ENCODE data around the gene PRG3. TPM values are rescaled to one million over a fixed set of nuclear protein-coding genes. Genes with fewer than 3 reads are reported as not detected.

PRG3 gene
- total and polyA plus RNA-seq, 9 of the 15 experiments (the other 6 are each of a cell fraction or from before 2014, with no cell fraction given), result 0.18 to 0.55 (median 0.38) TPM; not detected in 6

DNA sequence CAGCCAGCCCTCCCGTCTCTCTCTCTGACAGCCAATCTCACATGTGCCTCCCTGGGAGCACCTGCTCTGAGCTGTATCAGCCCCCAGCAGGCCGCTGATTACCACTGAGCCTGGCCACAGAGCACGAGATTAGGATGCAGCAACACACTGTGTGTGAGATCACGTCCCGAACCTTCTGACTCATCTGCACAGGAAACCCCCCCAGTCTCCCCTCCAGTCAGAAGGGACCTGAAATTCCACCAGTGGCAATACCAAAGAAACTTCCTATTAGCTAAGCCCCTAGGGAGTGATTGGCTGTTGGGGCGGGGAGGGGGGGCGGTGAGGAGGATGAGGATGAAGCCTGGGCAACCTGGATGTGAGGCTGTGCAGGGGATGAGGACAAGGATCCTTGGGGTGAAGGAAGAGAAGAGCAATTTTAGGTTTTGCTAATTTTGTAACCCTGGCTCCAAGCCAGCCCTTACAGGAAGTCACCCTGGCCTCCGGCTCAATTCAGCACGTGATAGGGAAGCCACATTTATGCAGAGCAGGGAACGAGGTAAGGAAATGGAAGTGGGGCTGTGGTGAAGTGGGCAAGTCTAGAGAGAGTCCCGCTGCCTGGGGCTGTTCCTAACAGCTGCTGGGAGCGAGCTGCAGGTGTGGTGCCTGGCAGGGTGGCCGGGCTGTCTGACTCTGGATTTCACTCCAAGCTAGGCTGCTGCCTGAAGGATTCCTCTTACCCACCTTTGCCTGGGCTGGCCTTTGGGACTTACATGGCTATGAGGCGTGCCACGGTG lies 44.0 kb upstream of the PRG3 start (continued):
- 0 out of 2 replicates have a peak, but pooled peaks have one; percentile 23 for TF ChIP-seq ZNF23 (CRISPR knock-in tag; IDR thresholded peaks at IDR 0.05)
- TF ChIP-seq MTA2 (IDR thresholded peaks at IDR 0.05; ENCODE audit: low read depth), result peak; percentile 92
- TF ChIP-seq FOXA3 (CRISPR knock-in tag; conservative IDR thresholded peaks at IDR 0.05 in 1 of 2, IDR thresholded peaks at IDR 0.05 in 1 of 2), result no peak
- TF ChIP-seq POLR2A (conservative IDR thresholded peaks at IDR 0.05), result peak; percentile 75
- TF ChIP-seq E4F1 (CRISPR knock-in tag; IDR thresholded peaks at IDR 0.05; ENCODE audit: borderline replicate concordance), result no peak
- no peak for TF ChIP-seq KLF6 (CRISPR knock-in tag; IDR thresholded peaks at IDR 0.05; ENCODE audit: borderline replicate concordance)
- TF ChIP-seq, protein P1, sequence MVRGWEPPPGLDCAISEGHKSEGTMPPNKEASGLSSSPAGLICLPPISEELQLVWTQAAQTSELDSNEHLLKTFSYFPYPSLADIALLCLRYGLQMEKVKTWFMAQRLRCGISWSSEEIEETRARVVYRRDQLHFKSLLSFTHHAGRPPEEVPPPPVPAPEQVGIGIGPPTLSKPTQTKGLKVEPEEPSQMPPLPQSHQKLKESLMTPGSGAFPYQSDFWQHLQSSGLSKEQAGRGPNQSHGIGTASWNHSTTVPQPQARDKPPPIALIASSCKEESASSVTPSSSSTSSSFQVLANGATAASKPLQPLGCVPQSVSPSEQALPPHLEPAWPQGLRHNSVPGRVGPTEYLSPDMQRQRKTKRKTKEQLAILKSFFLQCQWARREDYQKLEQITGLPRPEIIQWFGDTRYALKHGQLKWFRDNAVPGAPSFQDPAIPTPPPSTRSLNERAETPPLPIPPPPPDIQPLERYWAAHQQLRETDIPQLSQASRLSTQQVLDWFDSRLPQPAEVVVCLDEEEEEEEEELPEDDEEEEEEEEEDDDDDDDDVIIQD (CRISPR knock-in tag; IDR thresholded peaks at IDR 0.05), result no peak
- TF ChIP-seq, protein P2, sequence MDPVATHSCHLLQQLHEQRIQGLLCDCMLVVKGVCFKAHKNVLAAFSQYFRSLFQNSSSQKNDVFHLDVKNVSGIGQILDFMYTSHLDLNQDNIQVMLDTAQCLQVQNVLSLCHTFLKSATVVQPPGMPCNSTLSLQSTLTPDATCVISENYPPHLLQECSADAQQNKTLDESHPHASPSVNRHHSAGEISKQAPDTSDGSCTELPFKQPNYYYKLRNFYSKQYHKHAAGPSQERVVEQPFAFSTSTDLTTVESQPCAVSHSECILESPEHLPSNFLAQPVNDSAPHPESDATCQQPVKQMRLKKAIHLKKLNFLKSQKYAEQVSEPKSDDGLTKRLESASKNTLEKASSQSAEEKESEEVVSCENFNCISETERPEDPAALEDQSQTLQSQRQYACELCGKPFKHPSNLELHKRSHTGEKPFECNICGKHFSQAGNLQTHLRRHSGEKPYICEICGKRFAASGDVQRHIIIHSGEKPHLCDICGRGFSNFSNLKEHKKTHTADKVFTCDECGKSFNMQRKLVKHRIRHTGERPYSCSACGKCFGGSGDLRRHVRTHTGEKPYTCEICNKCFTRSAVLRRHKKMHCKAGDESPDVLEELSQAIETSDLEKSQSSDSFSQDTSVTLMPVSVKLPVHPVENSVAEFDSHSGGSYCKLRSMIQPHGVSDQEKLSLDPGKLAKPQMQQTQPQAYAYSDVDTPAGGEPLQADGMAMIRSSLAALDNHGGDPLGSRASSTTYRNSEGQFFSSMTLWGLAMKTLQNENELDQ (CRISPR knock-in tag; IDR thresholded peaks at IDR 0.05; ENCODE audit: borderline replicate concordance), result no peak
- TF ChIP-seq ZNF511 (CRISPR knock-in tag; IDR thresholded peaks at IDR 0.05), result 0 out of 2 replicates have a peak, but pooled peaks have one; percentile 14
- peak; percentile 45 for TF ChIP-seq POLR2B (IDR thresholded peaks at IDR 0.05; ENCODE audit: low read depth, partially characterized antibody)
- TF ChIP-seq MTA3 (IDR thresholded peaks at IDR 0.05; ENCODE audit: borderline replicate concordance), result 0 out of 2 replicates have a peak, but pooled peaks have one; percentile 54
- no peak for TF ChIP-seq ZNF444 (CRISPR knock-in tag; IDR thresholded peaks at IDR 0.05)
- no peak for TF ChIP-seq EWSR1 (IDR thresholded peaks at IDR 0.05; ENCODE audit: borderline replicate concordance, low read depth, partially characterized antibody)
- TF ChIP-seq PYGO2 (tag; IDR thresholded peaks at IDR 0.05), result 0 out of 2 replicates have a peak, but pooled peaks have one; percentile 29
- peak; percentile 96 for TF ChIP-seq NFIC (IDR thresholded peaks at IDR 0.05)
- TF ChIP-seq, protein P3, sequence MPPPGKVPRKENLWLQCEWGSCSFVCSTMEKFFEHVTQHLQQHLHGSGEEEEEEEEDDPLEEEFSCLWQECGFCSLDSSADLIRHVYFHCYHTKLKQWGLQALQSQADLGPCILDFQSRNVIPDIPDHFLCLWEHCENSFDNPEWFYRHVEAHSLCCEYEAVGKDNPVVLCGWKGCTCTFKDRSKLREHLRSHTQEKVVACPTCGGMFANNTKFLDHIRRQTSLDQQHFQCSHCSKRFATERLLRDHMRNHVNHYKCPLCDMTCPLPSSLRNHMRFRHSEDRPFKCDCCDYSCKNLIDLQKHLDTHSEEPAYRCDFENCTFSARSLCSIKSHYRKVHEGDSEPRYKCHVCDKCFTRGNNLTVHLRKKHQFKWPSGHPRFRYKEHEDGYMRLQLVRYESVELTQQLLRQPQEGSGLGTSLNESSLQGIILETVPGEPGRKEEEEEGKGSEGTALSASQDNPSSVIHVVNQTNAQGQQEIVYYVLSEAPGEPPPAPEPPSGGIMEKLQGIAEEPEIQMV (tag; conservative IDR thresholded peaks at IDR 0.05; ENCODE audit: low read depth), result no peak
- TF ChIP-seq POLR2H (tag; IDR thresholded peaks at IDR 0.05; ENCODE audit: low read depth), result peak; percentile 60; the same call in 1 of the 2 replicates
- peak; percentile 75 for TF ChIP-seq XRCC5 (IDR thresholded peaks at IDR 0.05; ENCODE audit: low read depth, low read length)
- no peak; the same call in 1 of the 2 replicates for TF ChIP-seq ZNF174 (CRISPR knock-in tag; IDR thresholded peaks at IDR 0.05)

All from K562 (cell line).